NT2/D1 (cell line): ENCODE measurements around the gene TBC1D22B.

Experiments
- YY1 ChIP-seq: IDR thresholded peaks from 2 replicates; pipeline ENCODE4 v1.6.1; 2011; ENCODE audit not compliant: insufficient read length, insufficient read depth
- ZNF274 ChIP-seq: IDR thresholded peaks from 2 replicates; pipeline ENCODE4 v1.6.1; 2011; ENCODE audit warnings: mild to moderate bottlenecking, low read depth, low read length

DNA sequence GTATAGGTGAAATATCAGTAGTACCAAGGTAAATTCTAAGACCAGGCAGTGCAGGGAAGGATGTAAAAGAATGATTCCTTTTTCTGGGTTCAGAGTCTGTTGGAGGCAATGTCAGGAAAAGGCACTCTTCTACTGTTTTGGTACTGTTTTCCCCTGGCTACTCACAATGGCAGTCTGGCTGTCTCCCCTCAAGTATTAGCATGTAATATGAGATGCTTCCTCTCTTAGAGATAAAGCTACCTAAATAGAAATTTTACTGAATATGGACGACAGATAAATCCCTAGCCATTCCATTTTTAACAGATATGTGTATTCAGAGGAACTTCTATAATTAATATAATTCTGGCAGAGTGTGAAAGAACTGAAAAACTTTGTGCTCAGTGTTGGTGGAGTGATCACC is 99.7 kb downstream of the TBC1D22B start:
- TF ChIP-seq ZNF274 (no peak), YY1 (no peak)
